Germinal center (tissue), 1 donor: ENCODE data around the gene FBXO38.

Experiments used
- DNase-seq: peaks from one replicate; pipeline ENCODE4 v3.0.0; 2012; ENCODE audit warnings: mixed read lengths, low spot score

FBXO38 gene

DNA sequence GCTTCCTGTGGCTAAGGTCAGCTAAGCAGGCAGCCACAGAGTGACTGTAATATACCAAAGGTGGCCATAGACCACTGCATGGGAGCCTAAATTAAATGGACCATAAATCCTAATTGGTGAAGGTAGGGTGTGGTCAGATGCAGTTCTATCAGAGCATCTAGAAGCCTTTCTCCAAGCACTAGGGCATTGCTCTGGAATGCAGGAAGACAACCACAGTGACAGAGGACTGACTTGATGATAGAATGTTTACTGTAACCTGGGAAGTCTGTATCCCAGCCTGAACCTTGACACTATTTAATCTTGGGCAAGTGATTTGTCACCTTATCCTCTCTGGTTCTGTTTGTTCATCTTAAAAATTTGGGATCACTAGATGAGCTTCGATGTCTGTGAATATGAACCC, 2.3 kb downstream of the FBXO38 start:
- no peak for DNase-seq

DNA sequence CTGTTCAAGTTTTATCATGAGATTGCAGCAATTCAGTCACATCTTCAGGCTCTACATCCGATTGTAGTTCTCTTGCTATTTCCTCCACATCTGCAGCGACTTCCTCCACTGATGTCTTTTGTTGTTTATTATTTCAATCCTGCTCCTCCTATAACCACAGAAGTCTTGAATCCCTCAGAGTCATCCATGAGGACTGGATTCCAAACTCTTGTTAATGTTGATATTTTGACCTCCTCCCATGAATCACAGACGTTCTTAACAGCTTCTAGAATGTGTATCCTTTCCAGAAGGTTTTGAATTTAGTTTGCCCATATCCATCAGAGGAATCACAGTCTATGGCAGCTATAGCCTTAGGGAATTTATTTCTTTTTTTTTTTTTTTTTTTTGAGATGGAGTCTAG, 3.6 kb downstream of the FBXO38 start:
- no peak for DNase-seq

DNA sequence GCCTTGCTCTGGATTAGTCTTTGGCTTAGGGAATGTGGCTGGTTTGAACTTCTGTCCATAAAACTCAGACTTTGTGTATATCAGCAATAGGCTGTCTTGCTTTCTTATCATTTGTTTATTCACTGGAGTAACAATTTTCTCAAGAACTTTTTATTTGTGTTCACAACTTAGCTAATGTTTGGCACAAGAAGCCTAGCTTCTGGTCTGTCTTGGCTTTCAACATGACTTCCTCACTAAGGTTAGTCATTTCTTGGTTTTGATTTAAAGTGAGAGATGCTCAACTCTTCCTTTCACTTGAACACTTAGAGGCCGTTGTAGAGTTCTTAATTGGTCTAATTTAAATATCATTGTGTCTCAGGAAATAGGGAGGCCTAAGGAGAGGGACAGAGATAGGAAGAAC, 4.9 kb downstream of the FBXO38 start:
- no peak for DNase-seq

DNA sequence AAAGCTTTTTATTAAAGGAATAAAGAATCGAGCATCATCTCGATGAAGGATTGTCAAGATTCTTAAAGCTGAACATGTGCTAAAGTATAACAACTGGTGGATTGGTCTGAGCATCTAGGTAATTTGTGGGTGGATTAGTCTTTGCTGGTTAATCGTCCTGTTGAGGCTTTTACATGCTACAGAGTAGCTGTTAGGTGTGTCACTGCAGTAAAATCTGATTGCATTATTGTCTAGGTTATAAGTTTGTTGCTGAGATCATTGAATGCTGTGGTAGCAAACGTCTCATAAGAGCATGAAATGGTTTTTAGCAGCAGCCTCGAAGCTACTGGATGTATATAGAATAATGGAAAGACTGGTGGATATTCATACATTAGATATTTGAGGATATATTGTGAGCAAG, 7.2 kb downstream of the FBXO38 start:
- no peak for DNase-seq

DNA sequence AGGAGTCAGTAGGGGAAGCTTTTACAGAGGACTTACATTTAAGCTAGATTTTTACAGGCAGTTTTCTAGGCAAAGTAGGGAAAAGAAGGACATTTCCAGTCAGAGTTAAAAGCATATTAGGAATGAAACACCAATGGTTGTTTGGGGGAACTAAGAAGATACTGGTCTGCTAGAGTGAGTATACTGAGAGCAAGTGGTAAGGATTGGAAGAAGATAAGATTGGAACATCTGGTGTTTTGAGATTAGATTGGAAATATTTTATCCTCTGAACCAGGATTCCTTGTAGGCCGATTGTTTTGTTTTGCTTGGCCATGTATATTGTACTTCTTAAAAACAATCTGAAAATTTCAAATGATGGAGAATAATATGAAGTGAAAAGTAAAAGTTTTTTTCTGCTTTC, 7.7 kb downstream of the FBXO38 start:
- DNase-seq: no peak

DNA sequence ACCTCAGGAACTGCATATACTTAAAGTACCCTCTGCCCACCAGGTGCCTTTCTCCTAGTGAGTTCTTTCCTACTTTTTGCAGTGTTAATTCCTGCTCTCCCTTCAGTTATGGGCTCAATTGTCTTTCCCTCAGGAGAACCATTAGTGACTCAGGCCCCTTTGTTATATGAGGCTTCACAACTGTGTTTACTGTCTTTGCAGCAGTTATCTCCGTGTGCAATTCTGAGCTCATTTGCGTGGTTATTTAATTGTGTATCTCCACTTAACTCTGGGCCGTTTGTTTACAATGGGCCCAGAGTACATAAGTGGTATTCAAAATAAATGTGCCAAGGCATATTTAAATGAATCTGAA, 9.6 kb downstream of the FBXO38 start:
- DNase-seq: no peak

DNA sequence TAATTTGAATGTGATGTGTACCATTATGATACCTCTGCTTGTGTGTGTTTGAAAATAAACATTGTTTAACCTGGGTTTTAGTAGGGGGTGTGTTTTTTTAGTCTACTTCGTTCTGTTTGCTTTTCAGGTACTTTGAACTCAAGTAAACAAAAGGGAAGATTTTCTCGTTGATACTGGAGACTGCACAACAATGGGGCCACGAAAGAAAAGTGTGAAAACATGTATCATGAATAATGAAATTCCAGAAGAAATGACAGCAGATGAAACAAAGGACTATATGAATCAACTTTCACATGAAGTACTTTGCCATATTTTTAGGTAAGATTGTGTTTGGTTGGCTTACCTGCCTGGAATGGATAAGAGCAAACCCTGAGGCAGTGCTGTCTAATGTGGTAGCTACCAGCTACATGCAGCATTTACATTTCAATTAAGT, 10.8 kb downstream of the FBXO38 start:
- DNase-seq: no peak

DNA sequence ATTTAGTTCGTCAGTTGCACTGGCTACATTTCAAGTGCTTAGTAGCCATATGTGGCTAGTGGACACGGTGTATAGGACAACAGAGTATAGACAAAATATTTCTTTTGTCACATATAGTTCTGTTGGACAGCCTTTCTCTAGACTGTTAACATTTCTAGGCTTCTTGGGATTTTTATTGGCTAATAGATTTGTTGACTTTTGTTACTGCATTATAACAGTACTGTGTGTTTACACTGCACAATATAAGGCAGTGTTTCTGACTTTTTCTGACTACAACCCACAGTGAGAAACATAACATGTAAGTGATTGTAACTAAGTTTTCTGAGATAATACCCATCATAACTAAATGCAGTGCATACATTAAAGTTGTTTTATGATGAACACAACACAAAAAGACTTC, 11.3 kb downstream of the FBXO38 start:
- no peak for DNase-seq

DNA sequence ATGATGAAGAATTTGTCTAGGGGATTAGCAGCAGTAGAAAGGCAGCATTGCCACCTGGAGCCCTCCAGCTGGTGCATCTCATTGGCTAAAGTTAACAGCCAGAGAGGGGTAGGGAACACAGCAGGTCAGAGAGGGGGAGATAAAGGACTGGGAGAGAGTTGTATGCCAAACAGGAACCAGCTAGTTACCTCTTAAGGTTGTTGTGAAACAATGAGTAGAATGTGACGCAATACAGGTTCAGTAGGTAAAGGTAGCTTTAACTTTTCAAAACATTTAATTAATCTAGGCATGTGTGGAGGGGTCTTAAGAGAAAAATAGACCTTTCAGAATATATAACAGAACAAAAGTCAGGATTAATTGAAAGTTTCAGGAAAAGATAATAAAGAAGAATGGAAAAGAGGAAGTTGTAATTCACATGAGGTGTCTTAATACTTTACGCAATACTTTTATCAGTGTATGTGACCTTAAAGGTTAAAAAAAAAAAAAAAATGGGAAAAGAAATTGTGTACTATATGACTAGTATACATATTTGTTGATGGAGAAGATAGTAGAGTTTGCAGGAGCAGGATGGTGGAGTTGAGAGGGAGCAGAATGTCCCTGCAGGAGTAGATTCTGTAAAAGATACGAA, 14.3 kb downstream of the FBXO38 start:
- no peak for DNase-seq

DNA sequence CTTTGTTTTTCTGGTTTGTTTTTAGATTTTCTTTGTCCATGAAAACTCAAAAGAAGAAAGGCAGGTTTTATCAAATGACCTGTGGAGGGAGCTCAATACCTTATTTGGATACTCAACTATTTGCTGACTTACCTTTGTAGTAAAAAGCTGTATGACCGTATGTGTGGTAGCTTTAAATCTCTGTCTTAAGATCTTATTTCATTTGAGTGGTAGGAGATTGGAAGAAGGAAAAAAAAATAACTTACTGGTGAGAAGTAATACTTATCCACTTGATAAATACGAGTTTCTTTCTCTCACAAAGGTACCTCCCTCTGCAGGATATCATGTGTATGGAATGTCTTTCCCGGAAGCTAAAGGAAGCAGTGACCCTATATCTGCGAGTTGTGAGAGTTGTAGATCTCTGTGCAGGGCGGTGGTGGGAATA, 15.0 kb downstream of the FBXO38 start:
- no peak for DNase-seq

DNA sequence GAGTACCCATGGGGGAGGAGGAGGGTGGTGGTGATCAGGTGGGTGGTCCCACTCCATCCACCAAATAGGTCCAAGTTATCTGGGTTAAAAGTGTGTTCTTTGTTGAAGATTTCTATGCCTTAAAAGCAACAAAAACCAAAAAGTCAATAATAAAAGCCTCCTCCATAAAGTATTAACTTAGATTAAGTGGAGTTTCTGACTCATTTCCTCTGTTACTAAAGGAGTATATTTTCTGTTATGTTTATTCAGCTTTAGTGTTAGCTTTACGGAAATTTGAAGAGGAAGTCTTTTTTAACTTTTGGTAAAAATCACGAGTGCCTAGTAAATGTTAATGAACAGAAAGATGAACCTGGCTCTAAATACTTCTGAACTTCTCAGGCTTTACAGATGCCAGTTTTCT, 17.8 kb downstream of the FBXO38 start:
- DNase-seq: no peak

DNA sequence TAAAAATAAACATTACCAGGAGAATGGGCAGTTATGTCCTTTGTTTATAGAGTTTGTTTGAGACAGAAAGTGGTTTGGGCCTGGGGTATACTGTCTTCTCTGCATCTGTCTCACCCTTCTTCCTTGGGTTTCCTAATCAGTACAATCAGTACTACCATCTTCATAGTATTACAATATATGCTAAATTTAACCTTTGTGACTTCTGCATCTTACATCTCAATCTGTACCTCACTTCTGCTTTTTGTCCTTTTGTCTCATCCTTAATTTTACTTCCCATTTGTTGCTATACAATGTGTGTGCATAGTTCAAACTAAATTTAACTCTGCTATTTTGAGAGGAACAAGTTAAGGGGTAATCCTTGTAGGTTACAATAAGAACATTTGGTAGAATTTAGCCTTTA, 19.6 kb downstream of the FBXO38 start:
- DNase-seq: peak; percentile 22

DNA sequence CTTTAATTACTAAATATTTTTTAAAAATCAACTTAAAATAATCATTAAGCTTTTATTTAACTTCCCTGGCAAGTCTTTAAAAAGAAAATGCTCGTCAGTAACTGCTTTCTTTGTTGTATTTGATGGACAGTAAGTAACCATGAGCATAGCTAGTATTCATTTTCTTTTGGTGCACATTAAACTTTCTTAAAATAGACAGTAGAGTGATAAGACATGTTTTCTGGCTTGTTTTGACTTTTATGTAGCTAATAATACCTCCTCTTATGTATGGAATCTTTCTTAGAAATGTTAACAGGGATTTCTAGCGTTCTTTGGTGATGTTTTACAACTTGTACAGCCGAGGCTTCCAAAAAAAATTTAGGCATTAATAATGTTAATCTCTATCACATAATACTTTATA, 22.6 kb downstream of the FBXO38 start:
- no peak for DNase-seq

DNA sequence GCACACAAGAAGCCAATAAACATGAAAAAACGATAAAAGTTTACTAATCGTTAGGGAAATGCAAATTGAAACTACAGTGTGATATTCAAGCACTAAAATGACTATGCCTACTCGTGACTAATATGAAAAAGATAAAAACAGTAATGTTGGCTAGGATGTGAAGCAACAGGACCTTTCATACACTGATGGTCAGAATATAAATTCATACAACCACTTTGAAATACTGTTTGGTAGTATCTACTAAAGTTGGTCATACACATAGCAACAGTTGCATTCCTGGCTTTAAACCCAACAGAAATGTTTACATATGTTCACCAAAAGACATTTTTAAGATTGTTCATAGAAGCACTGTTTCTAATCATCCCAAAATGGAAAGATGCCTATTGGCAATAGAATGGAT, 24.3 kb downstream of the FBXO38 start:
- DNase-seq: no peak

DNA sequence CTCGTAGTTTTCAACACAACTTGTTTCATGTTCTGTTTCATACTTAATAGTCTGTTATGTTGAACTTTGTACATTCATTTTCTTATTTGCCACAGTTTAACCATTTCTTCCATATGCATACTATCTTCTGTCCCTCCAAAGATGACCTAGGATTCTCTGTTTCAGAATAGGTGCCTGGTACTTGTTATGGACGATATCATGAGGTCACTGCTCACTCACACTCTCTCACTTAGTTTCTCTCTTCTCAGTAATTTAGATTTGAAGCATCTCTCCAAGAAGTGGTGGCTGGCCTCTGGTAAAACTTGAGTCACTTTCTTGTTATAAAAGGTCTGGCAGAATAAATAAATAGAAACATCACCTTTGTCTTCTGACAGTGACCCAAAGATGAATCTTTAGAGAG, 28.4 kb downstream of the FBXO38 start:
- no peak for DNase-seq

DNA sequence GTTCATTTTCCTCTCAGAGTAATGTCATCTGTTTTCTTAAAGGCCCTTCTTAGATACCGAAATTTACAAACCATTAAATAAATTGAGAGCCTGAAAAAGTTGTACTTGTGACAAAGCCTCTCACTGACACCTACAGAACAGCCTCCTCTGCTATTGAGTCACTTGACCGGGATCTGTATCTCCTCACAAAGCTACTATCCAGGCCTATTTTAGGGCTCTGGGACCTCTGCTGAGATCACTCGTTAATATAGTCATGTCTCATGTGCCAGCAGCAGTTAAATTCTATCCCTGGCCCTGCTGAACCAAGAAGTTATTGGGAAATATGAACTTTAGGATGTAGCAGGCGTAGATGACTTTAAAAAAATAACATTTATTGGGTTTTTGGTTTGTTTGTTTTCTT, 31.1 kb downstream of the FBXO38 start:
- no peak for DNase-seq

DNA sequence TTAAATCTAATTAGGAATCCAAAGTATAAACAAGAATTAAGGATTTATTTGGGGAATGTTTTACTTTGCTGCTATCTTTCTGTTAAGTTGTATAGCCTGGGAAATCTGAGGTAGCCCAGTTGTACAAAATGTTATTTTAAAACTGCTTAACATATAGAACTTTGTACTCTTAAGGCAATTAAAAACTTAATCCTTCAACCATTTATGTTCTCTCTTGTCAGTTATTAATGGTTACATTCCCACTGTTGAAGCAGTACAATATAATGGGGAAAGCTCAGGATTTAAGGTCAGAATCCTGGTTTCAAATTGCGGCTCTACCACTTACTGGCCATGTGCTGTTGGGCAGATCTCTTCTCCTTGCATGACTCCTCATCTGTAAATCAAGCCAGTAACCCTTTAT, 32.7 kb downstream of the FBXO38 start:
- no peak for DNase-seq

DNA sequence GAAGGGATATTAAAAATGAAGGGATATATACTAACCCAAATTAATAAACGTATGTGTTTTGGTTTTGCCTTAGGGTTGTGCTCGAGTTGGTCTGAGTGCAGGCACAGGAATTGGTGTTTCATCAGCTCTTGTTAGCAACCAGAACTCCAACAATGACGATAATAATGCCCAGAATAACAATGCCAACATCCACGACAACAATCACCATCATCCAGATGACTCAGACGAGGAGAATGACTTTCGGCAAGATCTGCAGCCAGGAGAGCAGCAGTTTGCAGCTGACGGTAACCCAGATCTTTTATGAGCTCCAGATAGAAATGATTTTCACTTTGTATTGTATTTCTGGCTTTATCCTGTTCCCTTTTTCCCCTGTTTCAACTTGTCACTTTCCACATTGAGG, 33.2 kb downstream of the FBXO38 start:
- DNase-seq: no peak

DNA sequence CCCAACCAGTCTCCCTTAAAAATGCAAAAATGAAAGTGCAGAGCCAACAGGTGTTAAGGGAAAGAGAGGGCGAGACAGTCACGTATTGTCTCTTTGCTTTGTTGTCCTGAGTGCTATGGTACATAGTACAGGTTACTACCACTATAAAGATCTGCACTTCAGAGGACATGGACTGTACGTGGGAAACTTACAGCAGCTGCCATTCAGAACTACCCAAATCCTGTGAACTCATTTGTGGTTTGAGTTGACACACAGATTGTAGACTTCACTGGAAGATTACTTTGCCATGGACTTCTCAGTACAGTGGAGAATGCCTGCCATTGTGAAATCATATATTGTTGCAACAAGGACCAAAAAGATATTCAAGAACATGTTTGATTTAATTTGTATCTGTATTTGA, 34.8 kb downstream of the FBXO38 start:
- no peak for DNase-seq

DNA sequence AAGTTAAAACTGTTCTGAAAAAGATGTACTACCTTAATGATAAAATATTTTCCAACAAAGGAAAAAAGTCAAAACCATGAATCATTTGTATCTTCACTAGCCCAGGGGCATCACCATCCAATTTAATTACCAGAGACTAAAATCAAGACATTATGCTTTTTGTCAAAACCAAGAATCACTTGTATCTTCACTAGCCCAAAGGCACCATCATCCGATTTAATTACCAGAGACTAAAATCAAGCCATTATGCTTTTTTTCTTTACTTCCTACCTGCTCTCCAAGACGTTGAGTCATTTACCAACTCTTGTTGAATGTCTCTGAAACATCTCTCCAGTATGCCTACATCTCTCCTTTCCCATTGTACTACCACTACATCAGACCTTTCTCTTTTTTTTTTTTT, 37.9 kb downstream of the FBXO38 start:
- no peak for DNase-seq

DNA sequence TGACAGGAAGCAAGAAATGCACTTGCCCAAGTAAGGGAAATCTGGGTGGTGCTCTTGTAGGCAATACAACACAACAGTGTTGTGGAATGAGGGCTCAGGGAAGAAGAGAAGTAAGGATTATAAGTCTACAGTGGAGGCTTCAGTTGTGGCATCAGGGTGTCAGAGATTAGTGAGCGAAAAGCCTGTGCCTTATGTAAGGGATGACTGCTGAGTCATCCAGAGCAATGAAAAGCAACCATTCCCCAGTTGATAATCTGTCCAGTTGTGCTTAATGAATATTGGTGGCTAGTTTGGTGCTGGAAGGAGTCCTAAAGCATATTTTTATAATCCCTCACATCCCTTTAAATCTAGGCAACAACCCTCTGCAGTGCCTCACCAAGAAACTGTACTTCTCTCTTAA, 42.0 kb downstream of the FBXO38 start:
- no peak for DNase-seq

DNA sequence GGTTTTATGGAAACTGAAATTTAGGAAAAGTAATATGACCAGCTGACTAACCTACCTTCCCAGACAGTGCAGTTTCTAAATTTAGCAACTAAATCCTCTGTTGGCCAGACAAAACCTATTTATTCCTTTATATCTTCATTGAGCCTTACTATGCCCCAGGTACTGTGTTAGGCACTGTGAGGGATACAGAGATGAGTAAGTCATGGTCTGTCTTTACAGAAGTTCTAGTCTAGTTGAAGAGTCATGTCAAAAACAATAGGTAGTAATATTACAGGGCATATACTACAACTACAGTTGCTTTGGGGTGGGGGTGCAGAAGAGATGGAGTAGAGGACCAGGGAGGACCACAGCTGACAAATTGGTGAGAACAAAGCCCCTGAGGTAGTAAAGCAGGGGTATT, 42.8 kb downstream of the FBXO38 start:
- no peak for DNase-seq

DNA sequence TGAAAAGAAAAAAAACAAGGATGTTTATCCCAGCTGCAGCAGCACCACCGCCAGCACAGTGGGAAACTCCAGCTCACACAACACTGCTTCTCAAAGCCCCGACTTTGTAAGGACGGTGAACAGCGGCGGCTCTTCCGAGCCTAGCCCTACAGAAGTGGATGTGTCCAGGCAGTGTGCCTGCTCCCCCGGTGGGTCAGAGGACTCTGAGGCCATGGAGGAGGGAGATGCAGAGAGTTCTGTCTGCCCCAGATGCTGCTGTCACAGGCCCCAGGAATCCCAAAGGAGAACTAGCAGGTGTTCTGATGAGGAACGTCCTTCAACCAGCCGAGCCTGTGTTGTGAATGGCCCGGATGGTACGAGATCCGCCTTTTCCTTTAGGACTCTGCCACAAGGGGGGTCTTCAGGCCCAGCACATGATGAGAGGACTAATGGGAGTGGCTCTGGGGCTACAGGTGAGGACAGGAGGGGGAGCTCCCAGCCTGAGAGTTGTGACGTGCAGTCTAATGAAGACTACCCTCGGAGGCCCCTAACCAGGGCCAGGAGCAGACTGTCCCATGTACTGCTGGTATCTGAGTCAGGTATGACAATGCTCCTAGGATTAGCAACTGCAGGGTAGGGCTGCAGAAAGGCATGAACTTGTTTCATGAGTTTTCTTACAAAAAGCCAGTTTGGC, 43.7 kb downstream of the FBXO38 start:
- no peak for DNase-seq

DNA sequence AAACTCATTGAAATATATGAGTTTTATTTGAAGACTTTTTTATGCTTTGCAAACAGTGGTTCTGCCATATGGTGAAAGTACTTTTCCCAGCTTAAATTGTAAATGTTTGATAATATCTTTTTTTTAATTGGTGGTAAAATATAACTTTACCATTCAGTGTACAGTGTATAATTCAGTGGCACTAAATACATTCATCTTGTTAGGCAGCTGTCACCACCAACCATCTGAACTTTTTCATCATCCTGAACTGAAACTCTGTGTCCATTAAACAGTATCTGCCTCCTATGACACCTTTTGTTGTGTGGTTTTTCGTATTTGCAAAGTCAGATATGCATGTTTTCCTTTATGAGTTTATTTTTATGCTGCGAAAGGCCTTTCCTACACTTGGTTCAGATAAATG, 45.1 kb downstream of the FBXO38 start:
- no peak for DNase-seq
